ENCODE results near the gene HIVEP3.

HIVEP3 gene

DNA sequence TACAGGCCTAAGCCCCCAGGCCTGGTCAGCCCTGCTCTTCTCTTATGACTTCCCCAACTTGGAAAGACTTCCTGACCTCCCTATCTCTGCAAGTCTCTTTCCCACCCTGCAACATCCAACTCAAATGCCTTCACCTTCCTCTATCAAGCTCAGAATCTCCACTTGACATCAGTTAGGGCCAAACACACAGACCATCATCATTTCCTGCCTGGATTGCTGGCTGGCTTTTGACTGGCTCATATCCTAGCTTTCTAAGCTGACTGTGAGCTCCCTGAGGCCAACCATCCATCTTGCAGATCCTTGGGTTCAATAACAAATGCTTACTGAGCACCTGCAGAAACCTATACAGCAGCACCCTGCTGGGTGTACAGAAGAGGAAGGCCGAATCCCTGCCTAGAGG lies 296.9 kb downstream of the HIVEP3 start:
- no peak for DNase-seq

DNA sequence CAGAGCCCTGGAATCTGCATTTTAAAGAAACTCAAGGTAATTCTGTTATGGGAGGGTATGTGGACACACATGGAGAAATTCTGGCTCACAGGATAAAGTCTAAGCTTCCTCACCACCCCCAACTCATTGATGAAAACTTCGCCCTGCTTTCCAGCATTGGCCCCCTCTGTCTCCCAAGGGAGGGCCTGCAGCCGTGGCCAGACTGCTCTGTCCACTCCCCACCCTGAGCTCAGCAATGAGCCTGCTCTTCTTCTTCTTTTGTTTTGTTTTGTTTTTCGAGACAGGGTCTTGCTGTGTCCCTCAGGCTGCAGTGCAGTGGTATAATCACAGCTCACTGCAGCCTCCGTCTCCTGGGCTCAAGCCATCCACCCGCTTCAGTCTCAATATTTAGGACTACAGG lies 297.5 kb downstream of the HIVEP3 start:
- DNase-seq, result no peak

DNA sequence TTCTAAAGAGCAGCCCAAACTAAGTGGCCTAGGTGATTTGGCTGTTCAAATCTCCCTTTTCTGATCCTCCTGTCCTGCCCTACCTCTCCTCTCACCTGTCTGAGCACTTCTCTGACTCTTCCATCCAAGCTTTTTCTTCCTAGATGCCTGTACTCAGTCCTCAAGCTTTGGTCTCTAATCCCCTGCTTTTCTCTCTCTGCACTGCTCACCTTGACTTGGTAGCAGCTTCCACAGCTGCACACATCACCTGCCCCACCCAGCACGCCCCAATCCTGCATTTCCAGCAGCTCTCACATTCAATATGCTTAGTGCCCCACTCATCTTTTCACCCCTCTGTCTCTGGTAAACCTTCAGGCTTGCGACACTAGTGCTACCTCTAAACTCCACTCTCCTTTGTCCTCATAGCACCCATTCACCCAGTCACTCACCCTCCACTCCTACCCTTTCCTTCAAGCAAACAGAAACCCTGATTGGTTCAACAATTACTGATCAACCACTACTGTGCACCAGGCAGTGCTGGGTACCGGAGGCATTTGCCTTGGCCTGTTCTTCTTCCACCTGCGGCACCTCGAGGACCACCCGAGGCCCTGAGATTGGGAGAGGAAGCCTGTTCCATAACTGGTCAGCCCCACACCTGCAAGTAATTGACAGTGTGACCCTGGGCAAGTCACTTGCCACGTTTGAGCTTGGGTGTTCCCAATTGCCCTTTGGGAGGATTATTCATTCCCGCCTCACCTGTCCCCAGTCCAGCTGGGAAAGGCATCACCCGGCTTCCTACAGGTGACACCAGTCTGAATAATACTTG lies 298.2 kb downstream of the HIVEP3 start:
- no peak for DNase-seq

DNA sequence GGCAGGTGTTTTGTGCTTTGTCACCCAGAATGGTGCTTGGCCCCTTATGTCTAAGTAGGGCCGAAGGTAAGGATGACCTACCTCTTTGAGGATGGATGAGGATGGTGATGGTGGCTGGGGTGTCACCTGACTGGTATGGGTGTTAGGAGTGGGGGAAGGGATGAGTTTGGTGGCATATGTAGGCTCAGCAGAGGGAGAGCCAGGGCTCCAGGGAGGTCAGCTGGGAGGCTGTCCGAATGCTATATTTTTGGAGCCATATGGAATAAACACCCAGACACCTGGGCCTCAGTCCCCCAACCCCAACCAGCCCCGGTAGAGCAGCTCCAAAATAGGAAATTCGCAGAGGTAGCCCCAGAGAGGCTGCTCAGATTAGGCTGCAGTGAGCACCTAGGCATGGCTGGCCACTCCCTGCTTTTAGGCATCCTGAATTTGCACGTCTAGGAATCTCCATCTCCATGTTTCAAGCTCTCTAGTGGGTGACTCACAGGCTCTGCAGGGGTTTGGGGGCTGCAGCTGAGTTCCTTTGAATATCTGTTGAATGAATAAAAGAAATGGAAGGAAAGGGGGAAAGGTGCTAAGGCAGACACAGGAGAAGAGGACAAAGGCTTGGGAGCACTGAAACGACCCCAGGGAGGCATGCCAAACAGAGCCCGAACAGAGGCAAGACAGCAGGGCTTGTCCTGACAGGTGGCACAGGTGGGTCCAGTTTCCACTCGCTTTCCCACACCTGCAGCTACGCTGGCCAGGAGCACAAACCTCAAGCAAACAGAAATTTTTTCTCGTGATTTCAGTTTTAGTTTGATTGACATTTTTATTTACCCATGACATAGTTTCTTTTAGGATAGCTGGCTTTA lies 299.0 kb downstream of the HIVEP3 start:
- DNase-seq, result no peak

DNA sequence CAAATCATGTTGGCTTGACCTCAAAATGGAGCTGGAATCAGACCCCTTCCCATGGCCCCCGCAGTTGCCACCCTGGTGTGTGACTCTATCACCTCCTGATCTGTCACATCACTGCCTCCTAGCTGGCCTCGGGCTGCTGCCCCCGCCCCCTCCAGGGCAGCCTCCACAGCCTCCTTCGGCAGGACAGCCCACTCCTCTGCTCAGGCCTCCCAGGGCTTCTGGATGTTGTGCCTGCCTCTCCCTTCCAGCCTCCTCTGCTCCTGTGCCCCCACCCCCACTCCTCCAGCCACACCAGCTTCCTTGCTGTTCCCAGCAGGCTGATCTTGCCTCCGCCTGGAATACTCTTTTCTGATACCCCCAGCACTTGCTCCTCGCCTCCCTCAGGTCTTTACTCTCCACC lies 299.9 kb downstream of the HIVEP3 start:
- no peak for DNase-seq

DNA sequence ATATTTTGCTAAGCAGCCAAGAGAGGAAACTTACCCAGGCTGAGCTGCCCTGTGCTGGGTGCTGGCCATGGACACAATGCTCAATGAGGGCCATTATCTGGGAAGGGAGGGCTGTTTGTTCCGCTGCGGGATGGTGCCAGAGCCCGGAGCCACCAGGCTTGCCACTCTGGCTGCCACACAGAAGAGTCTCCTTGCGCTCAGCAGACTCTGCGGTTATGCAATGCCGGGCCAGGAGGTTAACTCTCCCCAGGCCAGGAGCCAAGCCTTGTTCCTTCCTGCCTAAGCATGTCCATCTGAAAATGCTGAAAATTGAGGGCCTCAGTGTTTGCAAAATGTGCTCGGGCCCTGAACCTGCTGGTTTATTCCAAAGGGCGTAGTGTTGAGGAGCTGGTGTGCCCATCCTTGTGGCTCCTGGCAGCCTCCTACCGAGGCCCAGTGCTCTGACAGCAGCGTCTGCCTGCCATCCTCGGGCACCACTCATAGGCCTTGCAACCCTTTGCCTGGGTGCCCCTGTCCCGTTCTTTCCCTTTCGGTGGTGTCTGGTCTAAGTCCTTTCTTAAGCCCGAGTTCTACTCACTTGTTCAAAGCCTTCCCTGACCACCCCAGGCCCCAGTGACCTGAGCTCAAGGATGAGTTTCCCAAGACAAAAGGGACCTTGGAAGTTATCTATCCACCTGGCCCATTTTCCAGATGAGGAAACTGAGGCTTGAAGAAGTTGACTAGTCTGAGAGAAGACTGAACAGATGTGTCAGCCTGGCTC lies 300.5 kb downstream of the HIVEP3 start:
- no peak for DNase-seq

DNA sequence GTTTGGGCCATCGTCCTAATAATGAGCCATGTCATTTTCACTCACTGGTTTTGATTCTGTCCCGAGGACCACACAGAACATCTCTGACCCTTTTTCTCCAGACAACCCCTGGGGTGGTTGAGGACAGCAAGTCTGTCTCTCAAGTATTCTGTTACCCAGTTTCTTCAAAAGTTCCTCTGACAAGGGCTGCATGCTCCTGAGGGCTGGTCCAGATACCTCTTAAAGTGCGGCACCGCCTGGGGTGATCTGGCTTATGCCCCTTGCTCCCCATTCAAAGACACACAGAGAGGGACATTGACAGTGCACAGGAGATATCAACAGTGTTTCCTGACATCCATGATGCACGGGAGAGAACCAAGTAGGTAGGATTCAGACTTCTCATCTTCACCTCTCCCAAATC lies 301.4 kb downstream of the HIVEP3 start:
- no peak for DNase-seq

DNA sequence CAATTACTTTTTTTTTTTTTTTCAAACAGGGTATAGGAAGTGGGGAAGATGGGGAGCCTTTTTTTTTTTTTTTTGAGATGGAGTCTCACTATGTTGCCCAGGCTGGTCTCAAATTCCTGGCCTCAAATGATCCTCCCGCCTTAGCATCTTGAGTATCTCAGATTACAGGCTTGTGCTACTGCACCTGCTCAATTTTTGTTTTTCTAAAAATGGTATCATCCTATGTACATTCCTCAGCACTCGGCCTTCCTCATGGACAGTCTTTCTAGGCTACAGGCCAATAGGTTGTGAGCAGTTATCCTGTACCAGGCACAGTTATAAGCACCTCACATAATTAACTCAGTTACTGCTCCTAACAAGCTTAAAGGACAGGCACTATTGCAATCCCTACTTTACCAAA lies 302.2 kb downstream of the HIVEP3 start:
- no peak for DNase-seq

DNA sequence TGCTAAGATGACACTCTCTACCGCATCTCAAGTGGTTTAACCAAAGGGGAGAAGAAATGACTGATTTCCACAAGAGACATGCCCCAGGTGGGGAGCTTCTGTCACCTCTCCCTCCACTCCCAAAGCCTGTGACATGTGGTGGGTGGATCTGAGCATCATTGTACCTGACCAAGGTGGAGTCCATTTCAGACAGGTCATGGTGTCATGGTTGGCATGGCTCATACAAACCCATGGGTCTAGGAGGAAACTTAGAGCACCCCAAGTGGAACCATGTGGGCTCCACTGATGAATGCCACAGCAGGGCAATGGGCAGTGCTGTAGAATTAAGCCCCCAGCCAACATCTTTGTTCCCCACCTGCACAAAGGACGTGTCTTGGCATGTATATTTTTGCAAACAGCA lies 302.7 kb downstream of the HIVEP3 start:
- DNase-seq, result no peak

DNA sequence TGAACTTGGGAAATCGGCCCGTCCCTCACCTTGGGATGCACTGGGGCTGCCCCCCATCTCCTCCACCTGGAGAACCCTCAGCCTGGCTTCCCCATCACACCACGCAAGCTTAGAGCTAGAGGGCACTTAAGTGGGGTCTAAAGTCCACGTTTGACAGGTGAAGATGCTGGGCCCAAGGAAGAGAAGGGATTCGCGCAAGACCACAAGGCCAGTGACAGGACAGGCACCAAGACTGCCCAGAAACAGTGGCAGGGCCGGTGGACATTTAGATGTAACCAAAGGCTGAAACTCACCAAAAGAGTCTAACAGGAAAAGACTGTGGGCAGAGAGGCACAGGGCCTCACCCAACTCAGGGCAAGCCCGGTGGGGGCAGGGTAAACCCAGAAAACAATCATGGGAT lies 303.4 kb downstream of the HIVEP3 start:
- DNase-seq, result no peak

DNA sequence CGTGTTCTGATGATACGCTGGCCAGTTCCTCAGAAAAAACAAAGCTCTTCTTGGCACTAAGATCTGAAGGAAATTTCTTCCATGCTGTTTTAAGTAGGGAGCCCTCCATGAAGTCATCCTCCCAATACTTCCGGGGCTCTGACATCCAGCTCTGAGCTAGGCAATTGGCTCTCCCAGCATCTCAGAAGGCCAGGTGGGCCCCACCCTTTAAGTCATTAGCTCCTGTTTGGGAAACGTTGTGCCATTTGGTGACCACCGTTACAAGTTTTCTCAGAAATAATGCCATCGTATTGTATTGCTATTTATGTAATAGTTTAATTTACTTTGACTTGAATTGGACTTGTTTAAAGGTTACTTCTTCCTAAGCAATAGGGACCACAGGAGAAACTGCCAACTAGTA lies 303.9 kb downstream of the HIVEP3 start:
- DNase-seq, result no peak

DNA sequence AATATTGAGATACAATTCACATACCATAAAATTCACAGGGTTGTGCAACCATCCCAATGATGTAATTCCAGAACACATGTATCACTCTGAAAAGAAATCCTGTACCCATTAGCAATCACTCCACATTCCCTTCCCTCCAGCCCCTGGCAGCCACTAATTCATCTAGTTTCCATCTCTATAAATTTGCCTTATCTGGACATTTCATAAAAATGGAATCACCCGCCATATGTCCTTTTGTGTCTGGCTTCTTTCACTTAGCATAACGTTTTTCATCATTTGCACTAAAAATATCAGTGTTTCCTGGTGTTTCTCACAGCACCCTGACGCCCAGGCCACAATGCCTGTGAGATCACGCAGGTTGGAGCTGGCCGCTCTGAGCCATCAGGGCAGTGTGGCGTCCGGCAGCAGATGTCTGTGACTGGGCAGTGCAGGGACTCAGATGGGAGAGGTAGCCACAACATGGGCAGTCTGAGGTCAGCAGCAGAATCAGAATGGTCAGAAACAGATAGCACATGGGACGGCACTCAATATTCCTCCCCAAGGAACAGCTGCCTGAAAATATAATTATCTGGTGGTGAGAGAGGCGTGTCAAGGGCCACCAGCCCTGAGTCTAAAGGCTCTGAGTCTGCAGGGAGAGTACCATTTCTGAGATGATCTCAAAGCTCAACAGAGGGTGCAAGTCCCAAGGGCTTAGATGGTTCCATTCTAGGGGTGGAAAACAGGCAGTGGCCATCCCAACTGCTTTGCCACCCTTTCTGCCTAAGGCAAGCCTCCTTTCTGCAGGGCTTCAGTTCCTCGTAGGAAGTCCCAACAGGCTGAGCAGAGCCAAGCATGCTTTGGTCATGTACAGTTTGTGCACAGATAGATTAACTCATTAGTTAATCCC lies 304.8 kb downstream of the HIVEP3 start:
- no peak for DNase-seq

DNA sequence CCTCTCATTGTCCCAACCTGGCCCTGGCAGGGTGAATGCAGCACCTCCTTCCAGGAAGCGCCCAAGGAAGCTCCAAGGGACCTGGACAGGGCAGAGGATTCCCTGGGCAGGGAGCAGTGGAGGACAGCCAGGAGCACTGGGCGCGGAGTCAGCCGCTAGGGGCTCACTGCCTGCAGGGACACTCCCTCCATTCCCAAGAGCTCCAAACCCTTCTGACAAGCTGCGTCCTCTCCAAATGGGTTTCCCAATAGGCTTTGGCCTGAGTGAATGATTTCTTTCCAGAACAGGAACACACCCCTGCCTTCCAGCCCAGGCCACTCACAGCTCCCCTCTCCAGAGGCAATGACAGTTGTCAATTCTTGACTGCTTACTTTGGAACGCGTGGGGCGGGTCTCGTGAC lies 305.8 kb downstream of the HIVEP3 start:
- no peak for DNase-seq

DNA sequence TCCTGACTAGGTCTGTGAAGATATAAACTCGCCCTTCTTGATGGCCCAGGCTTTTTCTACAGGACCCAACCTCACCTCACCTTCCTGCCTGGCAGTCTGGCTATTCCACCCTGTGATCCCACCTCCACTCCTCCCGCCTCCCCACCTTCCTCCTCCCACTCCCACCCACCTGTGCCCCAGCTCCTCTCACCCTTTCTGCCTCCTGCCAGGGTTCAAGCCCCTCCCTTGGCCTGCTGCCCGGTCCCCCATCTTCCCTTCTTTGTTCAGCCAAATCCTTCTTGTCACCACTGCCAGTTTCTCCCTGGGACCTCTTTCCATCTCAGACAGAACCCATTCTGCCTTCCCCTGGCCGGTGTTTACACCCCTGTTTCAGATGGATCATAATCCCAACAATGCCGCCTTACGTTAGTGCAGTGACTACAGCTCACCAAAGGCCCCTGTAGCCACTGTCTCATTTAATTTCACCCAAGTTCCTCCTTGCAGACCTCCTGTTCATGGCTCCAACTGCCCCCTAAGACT lies 306.7 kb downstream of the HIVEP3 start:
- no peak for DNase-seq

DNA sequence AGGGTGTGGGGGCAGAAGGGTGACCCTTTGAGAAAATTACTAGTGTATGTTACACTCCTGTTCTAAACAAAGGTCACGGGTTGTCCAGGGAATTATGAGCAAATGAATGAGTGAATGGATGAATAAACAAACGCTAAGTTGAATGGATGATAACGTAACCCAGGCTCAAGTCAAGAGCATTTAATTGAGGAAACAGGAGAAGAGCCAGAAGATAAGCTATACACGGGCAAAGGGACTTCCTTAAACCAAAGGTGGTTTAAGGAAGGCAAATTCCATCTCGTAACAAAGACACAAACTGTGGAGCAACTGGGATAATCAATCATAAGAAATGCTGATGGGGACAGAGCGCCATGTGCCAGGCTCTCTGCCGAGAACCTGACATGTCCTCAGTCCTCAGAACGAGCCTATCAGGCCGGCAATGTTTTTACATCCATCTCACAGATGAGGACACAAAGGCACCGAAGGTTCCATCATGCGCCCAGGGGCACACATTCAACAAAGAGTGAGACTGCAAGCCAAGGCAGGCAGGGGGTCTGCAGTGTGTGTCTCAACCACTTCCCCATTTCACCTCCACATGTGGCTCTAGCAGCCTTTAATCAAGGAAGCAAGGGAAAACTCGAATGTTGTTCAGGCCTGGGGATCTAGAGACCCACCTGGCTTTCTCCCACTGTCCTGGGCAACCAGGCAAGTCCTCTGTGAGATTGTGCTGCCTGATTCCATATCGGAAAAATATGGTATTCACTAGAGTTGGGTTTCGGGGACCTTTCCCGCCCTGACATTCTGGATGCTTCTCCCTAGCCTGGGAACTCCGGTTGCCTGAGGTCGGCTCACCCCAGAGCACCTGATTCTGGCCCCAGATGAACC lies 307.4 kb downstream of the HIVEP3 start:
- DNase-seq, result no peak

DNA sequence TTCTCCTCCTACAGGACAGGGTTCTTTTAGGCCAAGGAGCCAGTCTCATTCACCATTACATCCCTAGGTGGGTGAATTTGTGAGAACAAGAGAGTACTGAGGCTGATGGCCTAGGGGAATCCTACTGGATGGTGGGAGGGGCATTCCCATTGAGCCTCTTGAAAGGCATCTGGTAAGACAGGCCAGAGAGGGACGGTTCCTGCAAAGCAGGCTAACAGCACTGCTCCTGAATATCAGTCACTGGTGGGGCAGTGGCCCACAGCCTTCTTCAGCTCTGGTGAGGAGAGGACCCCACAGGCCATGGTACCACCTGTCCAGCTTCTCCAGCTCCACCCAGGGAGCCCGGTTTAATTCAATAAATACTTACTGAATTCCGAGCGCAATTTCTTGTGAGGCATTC lies 308.4 kb downstream of the HIVEP3 start:
- DNase-seq, result no peak

DNA sequence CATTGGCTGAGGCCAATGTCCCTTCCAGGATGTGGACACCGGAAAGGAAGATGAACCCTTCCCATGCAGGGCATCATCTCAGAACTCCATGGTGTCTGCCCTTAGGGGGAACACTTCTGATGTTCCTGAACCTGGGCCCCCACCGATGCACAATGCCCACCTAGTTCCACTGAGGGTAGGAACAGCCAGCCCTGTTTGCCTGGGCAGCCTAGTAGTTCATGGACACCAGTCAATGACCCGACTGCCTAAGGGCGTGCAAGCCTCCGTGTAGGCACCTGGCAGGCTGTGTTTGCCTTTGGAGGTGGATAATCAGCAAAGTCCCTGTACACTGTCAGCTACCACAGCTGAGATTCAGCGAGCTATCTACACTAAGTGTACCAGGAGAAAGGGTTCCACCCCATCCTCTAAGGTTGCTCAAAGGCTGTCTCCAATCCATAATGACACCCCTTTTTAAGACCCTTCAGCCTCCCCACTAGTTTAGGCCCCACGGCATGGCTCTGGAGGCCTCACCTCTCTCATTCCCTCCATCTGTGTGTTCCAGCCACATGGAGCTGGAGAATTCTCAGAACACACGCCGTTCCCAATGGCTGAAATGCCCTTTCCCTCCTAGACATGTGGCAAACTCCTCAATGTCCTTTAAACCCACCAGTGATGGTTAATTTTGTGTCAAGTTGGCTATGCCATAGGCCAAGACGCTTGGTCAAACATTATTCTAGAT lies 309.4 kb downstream of the HIVEP3 start:
- DNase-seq, result no peak

DNA sequence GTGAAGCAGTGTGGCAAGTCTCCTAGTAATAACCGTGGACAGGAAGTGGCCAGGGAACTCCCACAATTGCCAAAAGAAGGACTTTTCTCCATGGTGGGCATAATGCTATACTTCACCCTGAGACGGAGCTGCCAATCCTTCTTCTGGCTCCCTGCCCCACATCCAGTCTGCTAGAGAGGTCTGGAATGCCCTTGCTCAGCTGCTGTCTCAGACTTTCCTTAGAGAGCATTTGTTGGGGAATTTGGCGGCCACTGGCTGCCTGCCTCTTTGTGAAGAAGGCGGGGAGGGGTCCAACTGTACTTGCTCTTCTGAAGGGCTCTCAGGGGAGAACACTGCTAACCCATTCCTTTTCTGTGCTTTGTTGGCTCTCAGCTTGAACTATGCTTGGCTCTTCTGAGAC lies 310.5 kb downstream of the HIVEP3 start:
- no peak for DNase-seq

DNA sequence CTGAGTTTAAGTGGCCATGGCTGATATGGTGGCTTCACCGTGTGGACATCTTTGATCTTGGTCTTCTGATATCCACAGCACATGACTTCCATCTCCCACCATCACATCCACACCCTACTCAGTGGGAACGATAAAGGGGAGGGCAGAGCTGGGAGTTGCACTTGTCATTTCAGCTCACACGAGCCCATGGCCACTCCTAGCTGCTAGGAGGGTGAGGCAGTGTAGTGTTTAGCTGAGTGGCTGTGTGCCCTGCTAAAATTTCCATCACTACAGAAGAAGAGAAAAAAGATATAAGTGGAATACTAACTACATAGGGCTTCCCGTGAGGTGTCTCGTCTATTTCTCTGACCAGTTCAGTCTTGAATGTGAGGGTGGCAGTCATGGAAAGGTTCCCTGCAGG lies 310.9 kb downstream of the HIVEP3 start:
- no peak for DNase-seq

DNA sequence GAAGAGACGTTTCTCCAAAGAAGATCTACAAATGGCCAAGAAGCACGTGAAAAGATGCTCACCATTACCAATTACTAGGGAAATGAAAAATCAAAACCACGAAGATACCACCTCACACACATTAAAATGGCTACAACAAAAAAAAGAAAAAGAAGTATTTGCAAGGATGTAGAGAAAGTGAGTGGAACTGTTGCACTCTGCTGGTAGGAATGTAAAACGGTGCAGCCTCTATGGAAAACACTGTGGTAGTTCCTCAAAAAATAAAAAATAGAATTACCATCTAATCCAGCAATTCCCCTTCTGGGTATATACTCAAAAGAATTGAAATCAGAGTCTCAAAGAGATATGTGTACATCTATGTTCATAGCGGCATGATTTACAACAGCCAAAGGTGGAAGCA lies 318.8 kb downstream of the HIVEP3 start:
- no peak for DNase-seq

DNA sequence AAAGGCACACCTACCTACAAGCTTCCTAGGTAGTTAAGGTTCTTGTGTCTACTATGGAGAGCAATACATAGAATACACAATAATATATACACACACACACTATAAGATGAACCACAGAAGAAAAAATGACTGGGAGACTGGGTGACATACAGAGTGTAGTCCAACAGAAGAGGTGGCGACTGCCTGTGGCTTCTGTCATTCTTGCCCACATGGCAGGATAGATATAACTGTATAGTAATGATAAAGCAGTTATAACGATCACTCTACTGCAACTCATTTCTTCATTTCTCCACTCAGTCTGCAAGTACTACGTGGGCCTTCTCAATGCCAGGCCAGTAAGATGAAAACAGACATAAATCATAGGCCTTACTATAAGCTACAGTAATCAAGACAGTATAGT lies 320.4 kb downstream of the HIVEP3 start:
- no peak for DNase-seq

Measured in activated T-cell treated with anti-CD3 and anti-CD28 coated beads for 4 hours (primary cell).